RWPE1 (cell line): ENCODE measurements around the gene USP3.

Source experiments
- CTCF ChIA-PET: fragments of 350-600 bp; sonication (Branson Sonifier 250); formaldehyde crosslinking; extraction: SDS; loops from one replicate; lab custom pipeline; 2021; lab: Yijun Ruan, JAX
- POLR2A ChIA-PET: fragments of 400-600 bp; formaldehyde crosslinking; extraction: SDS; loops from one replicate; lab custom pipeline; 2020; ENCODE audit warnings: antibody characterized with exemption; ENCODE audit not compliant: low non-redundant PET; lab: Yijun Ruan, JAX
- DNase-seq: peaks from one replicate; pipeline ENCODE4 v3.0.0; 2012; ENCODE audit warnings: low spot score
- H3K27ac ChIP-seq: fragments of 450-650 bp; 2 replicates; pipeline ENCODE4 v1.5.1; 2017
- TF ChIP-seq, protein P1 (sequence below): fragments of 450-650 bp; conservative IDR thresholded peaks from 2 replicates; pipeline ENCODE4 v1.5.1; 2017; ENCODE audit warnings: low read depth, mild to moderate bottlenecking

Gene USP3

GRCh38 chr15:63556246-63556645, 51.9 kb downstream of the USP3 start:
- DNase-seq, result no peak
- ChIA-PET POLR2A (no interaction called here), CTCF (no interaction called here)
- no peak overlapping the region for H3K27ac ChIP-seq
- TF ChIP-seq, protein P1, sequence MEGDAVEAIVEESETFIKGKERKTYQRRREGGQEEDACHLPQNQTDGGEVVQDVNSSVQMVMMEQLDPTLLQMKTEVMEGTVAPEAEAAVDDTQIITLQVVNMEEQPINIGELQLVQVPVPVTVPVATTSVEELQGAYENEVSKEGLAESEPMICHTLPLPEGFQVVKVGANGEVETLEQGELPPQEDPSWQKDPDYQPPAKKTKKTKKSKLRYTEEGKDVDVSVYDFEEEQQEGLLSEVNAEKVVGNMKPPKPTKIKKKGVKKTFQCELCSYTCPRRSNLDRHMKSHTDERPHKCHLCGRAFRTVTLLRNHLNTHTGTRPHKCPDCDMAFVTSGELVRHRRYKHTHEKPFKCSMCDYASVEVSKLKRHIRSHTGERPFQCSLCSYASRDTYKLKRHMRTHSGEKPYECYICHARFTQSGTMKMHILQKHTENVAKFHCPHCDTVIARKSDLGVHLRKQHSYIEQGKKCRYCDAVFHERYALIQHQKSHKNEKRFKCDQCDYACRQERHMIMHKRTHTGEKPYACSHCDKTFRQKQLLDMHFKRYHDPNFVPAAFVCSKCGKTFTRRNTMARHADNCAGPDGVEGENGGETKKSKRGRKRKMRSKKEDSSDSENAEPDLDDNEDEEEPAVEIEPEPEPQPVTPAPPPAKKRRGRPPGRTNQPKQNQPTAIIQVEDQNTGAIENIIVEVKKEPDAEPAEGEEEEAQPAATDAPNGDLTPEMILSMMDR, result no peak

DNA sequence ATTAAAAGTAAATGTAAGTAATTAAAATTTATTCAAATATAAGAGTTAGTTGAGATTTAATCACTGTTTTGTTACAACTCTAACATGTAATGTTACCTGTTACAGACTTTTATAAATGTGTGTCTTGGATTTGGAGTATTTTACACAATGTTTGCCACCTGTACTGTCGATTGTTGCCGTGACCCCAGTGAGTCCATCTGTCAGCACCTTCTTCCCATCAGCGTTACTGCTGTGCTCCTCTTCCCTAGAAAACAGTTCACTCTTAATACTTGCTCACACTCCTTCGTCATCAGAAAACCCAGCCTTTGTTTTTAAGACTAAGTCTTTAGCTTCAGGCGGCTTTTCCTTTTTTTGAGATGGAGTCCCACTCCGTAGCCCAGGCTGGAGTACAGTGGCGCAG, 52.3 kb downstream of the USP3 start:
- TF ChIP-seq, protein P1, result no peak
- no peak for DNase-seq
- no peak overlapping the region for H3K27ac ChIP-seq
- CTCF ChIA-PET, result no interaction called here
- POLR2A ChIA-PET, result no interaction called here

- TF ChIP-seq, protein P1, result no peak
- no peak for DNase-seq
- ChIA-PET POLR2A (interaction anchor here (0.7 kb wide), 1 partner anchor 93 kb away, joined by 5 read pairs; no protein-coding TSS in a partner anchor), CTCF (interaction anchor here (0.6 kb wide), 1 partner anchor 54 kb away, joined by 3 read pairs; no protein-coding TSS in a partner anchor)
- H3K27ac ChIP-seq, result no peak overlapping the region
Observed at GRCh38 chr15:63559753-63560152, 55.4 kb downstream of the USP3 start.

DNA sequence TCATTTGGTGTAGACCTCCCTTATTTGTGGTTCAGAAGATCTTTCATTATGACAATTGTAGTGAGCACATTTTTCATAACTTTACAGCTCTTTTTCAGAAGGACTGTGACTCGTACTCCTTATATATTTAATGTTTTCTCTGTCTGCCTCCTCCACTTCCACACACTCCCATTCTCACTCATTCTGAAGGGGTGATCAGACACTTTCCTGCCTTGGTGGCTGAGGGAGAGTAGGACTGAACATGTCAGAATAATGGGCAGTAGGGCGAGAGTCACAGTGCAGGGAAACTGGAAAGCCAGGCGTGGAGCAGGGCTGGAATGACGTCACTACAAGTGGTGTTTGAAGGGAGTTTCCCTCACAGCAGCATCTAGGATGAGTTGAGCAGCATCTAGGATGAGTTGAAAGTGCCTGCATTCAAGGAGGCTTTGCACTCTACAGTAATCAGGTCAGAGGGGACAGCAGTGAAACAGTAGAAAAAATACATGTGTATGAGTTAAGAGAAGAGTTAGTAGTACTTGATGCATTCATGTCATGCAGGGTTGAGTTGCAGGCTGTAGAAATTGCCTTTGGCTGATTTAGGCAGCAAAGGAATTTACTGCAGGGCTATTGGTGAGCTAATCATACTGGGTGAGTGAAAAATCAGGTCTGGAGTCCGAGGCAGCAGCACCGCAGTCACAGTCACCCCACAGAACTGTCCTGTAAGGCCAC, 56.5 kb downstream of the USP3 start:
- DNase-seq, result no peak
- H3K27ac ChIP-seq, result no peak overlapping the region
- CTCF ChIA-PET, result interaction anchor here (0.6 kb wide), 1 partner anchor 50 kb away, joined by 3 read pairs; no protein-coding TSS in a partner anchor
- POLR2A ChIA-PET, result no interaction called here
- TF ChIP-seq, protein P1, result no peak

- CTCF ChIA-PET, result no interaction called here
- H3K27ac ChIP-seq, result no peak overlapping the region
- no peak for DNase-seq
- POLR2A ChIA-PET, result no interaction called here
- TF ChIP-seq, protein P1, result no peak
Observed at GRCh38 chr15:63564093-63564492, 59.7 kb downstream of the USP3 start.

- no peak overlapping the region for H3K27ac ChIP-seq
- POLR2A ChIA-PET, result interaction anchor here (0.7 kb wide), 1 partner anchor 13 kb away, joined by 3 read pairs; no protein-coding TSS in a partner anchor
- CTCF ChIA-PET, result interaction anchor here (1.3 kb wide), 1 partner anchor 78 kb away, joined by 4 read pairs; no protein-coding TSS in a partner anchor
Observed at GRCh38 chr15:63565536-63566186, 61.3 kb downstream of the USP3 start.

More at GRCh38 chr15:63565536-63566186, 61.3 kb downstream of the USP3 start:
- no peak for DNase-seq
- TF ChIP-seq, protein P1, result no peak
